GM23248 (cell line): ENCODE measurements around the gene SH3PXD2A. TPM values are rescaled to one million over a fixed set of nuclear protein-coding genes. Genes with fewer than 3 reads are reported as not detected.

Experiments used
- DNase-seq: peaks from one replicate; pipeline ENCODE4 v3.0.0-alpha.2; 2015
- H2AFZ ChIP-seq: fragments of 200-600 bp; sonication (generic); 2 replicates; pipeline ENCODE4 v1.6.1; 2016; ENCODE audit warnings: antibody characterized with exemption
- H3F3A ChIP-seq: fragments of 200-600 bp; sonication (generic); 2 replicates; pipeline ENCODE4 v1.6.1; 2016; ENCODE audit warnings: mild to moderate bottlenecking, antibody characterized with exemption, mixed run types; ENCODE audit not compliant: insufficient read depth
- H3K27ac ChIP-seq: fragments of 200-600 bp; sonication (generic); 2 replicates; pipeline ENCODE4 v1.5.1; 2016; ENCODE audit warnings: mild to moderate bottlenecking
- H3K27me3 ChIP-seq: fragments of 200-600 bp; sonication (generic); replicated peaks from 2 replicates; pipeline ENCODE4 v1.6.1; 2016; ENCODE audit warnings: mild to moderate bottlenecking; ENCODE audit not compliant: insufficient read depth
- H3K36me3 ChIP-seq: fragments of 200-600 bp; sonication (generic); 2 replicates; pipeline ENCODE4 v1.6.1; 2016; ENCODE audit warnings: low read depth, mild to moderate bottlenecking
- H3K4me1 ChIP-seq: fragments of 200-600 bp; sonication (generic); 2 replicates; pipeline ENCODE4 v1.6.1; 2016; ENCODE audit warnings: mild to moderate bottlenecking; ENCODE audit not compliant: insufficient read depth
- H3K4me2 ChIP-seq: fragments of 200-600 bp; sonication (generic); one replicate; pipeline ENCODE4 v1.6.1; 2016; ENCODE audit warnings: mild to moderate bottlenecking; ENCODE audit not compliant: unreplicated experiment
- H3K4me3 ChIP-seq: fragments of 200-600 bp; sonication (generic); 2 replicates; pipeline ENCODE4 v1.5.1; 2016; ENCODE audit warnings: mild to moderate bottlenecking
- H3K79me2 ChIP-seq: fragments of 200-600 bp; sonication (generic); 2 replicates; pipeline ENCODE4 v1.6.1; 2016; ENCODE audit warnings: mild to moderate bottlenecking; ENCODE audit not compliant: insufficient read depth
- H3K9ac ChIP-seq: fragments of 200-600 bp; sonication (generic); 2 replicates; pipeline ENCODE4 v1.6.1; 2016; ENCODE audit warnings: mild to moderate bottlenecking
- H3K9me2 ChIP-seq: fragments of 200-600 bp; sonication (generic); 2 replicates; pipeline ENCODE4 v1.6.1; 2016; ENCODE audit warnings: mixed run types, mild to moderate bottlenecking, moderate library complexity; ENCODE audit not compliant: insufficient read depth
- H3K9me3 ChIP-seq: fragments of 200-600 bp; sonication (generic); one replicate; pipeline ENCODE4 v1.6.1; 2017; ENCODE audit warnings: low read depth
- H4K20me1 ChIP-seq: fragments of 200-600 bp; sonication (generic); 2 replicates; pipeline ENCODE4 v1.6.0; 2016; ENCODE audit not compliant: insufficient read depth
- EZH2 ChIP-seq: fragments of 200-600 bp; sonication (generic); IDR thresholded peaks from 2 replicates; pipeline ENCODE4 v1.6.1; 2018; ENCODE audit warnings: antibody characterized with exemption, mild to moderate bottlenecking; ENCODE audit not compliant: insufficient read depth, poor library complexity, severe bottlenecking
- EZH2phosphoT487 ChIP-seq: fragments of 200-600 bp; sonication (generic); IDR thresholded peaks from 2 replicates; pipeline ENCODE4 v1.6.1; 2018; ENCODE audit warnings: antibody characterized with exemption, moderate library complexity, mild to moderate bottlenecking, low read depth; ENCODE audit not compliant: insufficient read depth
- WGBS, 2 experiments: methylation state at CpG; one replicate each; pipeline ENCODE4 v1.1.6; 2015 to 2017; ENCODE audit warnings: low lambda C conversion rate in 2 of 2, low coverage in 1 of 2; ENCODE audit errors: missing lambda C conversion rate in 2 of 2; 5-methylcytosine and 5-hydroxymethylcytosine counted together
- in situ Hi-C: fragments of 300-500 bp; cut with MboI; formaldehyde crosslinking; loops from 2 replicates; pipeline ENCODE4 v1.15.0; 2020
- polyA plus RNA-seq: library from polyadenylated mRNA; unstranded; fragments of >200 nt; fragmentation: Nextera tagmentation; extraction: Ambion mirVana; gene quantifications from 2 replicates; pipeline ENCODE4 v1.2.1, GENCODE V29; 2016
- total RNA-seq: library from RNA; depleted of rRNA; stranded (reverse); fragments of >200 nt; shearing (Covaris generic); gene quantifications from 2 replicates; pipeline ENCODE4 v1.2.3, GENCODE V29; 2014

The SH3PXD2A gene
- total and polyA plus RNA-seq, 2 experiments from 2014 or later = 34.0 to 58.0 TPM

GRCh38 chr10:103651333-103651732, 204.0 kb downstream of the SH3PXD2A start:
- TF ChIP-seq EZH2phosphoT487 (no peak), EZH2 (no peak)
- H3K36me3 ChIP-seq = peaks cover 18% of the 10 kb centered on the region
- no peaks in the 10 kb centered on the region for H3K27me3 ChIP-seq
- no peak for DNase-seq
- no peak overlapping the region for H2AFZ ChIP-seq
- peak overlapping the region; percentile 13; the same call in 1 of the 2 replicates for H3K27ac ChIP-seq
- 95 to 100% methylated on average over 1 of the region's 1 CpG for WGBS, 2 experiments
- H3K9me3 ChIP-seq = no peaks in the 10 kb centered on the region
- no peak overlapping the region for H3K4me3 ChIP-seq
- in situ Hi-C loops = no loop called here
- no peak overlapping the region for H3K9ac ChIP-seq
- no peak overlapping the region for H3K4me2 ChIP-seq
- H3K4me1 ChIP-seq = peaks cover 64% of the 10 kb centered on the region
- H3F3A ChIP-seq = peaks cover 69% of the 10 kb centered on the region
- no peaks in the 10 kb centered on the region for H3K9me2 ChIP-seq
- no peaks in the 10 kb centered on the region; the same call in 1 of the 2 replicates for H4K20me1 ChIP-seq
- peaks cover 100% of the 10 kb centered on the region for H3K79me2 ChIP-seq

DNA sequence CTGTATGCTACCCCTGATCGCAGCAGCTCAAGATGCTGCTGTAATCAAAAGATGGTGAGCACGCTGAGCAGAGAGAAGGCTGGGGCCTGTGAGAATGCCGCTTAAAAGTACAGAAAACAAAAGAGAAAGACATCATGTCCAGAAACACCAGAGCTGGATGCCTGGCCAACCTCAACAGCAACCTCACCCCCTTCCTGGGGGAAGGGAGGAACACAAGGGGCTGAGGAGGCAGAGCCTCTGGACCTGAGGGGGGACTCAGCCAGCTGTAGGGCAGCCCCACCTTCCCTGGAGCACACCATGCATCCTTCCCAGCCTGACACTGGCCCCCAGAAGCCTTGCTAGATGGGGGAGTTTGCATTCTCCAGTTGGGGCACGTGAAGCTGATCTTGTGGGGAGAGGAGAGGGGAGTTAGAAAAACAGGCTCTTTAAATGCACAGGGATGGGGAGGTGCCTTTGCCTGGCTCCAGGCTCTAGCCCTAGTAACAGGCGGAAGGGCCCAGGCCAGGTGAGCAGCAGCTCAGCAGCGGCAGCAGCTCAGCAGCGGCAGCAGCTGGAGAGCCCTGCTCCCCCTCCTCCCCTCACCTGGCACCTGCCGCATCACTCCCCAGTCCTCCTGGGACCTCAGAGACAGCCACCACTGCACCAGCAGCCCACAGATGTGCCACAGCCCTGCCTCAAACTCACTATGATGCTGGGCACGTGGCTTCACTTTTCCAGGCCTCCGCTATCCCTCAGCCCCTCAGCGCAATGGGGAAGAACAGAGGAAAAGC, 205.5 kb downstream of the SH3PXD2A start:
- Histone ChIP-seq H3K4me1 (peaks cover 77% of the 10 kb centered on the region), H3K4me2 (peak overlapping the region; percentile 37), H3K27ac (peak overlapping the region; percentile 78), H3K9ac (peak overlapping the region; percentile 56; the same call in 1 of the 2 replicates), H3K36me3 (0 out of 2 replicates have a peak, but pooled peaks cover 12% of the 10 kb centered on the region), H2AFZ (no peak overlapping the region), H3K27me3 (no peaks in the 10 kb centered on the region), H3K4me3 (no peak overlapping the region), H3K9me2 (no peaks in the 10 kb centered on the region), H3F3A (peaks cover 71% of the 10 kb centered on the region), H3K79me2 (peaks cover 95% of the 10 kb centered on the region), H4K20me1 (no peaks in the 10 kb centered on the region; the same call in 1 of the 2 replicates), H3K9me3 (no peaks in the 10 kb centered on the region)
- DNase-seq = no peak
- TF ChIP-seq EZH2 (no peak), EZH2phosphoT487 (no peak)
- WGBS, 2 experiments = 69 to 74% methylated on average over 11 of the region's 11 CpGs
- in situ Hi-C loops = no loop called here

DNA sequence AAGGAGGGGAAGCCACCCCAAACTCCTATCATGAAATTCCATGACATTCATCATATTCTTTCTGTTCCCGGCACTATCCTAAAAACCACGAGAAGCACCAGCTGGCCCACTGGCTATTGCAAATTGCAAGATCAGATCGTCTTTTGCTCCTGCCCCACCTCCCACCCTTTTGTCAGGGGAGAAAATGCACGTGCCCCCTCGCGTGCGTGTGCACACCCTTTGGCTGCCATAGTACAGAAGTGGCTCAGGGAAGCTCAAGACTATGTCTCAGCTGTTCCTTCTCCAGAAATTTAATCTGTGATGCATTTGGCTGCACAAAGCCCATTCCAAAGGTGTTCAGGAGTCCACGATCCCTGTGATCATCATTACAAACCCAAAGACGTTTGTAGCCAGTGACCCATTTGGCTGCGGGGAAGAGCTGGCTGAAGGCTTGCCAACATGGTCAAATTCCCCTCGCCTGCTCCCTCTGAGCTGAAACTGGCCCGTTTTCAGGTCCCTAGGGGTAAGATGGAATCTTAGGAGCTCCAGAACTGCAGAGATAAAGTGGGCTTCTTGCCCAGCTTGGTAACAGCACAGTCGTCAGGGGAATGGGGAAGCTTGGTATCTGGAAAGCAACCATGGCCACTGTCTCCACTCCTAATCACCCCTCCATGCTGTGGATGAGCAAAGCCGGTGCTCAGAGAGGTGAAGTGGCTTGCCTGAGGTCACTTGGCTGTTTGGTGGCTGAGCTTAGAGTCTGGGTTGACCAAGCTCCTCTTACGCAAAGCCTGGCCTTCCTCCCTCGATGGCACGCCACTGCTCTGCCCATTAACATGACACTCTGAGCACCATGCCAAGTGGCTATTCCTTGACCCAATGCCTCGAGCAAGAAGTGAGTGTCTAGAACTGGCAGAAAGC, 206.5 kb downstream of the SH3PXD2A start:
- Histone ChIP-seq H3K36me3 (0 out of 2 replicates have a peak, but pooled peaks cover 5% of the 10 kb centered on the region), H3K4me2 (peak overlapping the region; percentile 37), H3K27me3 (no peaks in the 10 kb centered on the region), H3K9me2 (no peaks in the 10 kb centered on the region), H3K4me1 (peaks cover 75% of the 10 kb centered on the region), H3F3A (peaks cover 80% of the 10 kb centered on the region), H4K20me1 (no peaks in the 10 kb centered on the region; the same call in 1 of the 2 replicates), H3K27ac (peak overlapping the region; percentile 78), H3K9me3 (no peaks in the 10 kb centered on the region), H3K79me2 (peaks cover 95% of the 10 kb centered on the region), H3K9ac (peak overlapping the region; percentile 56), H2AFZ (no peak overlapping the region), H3K4me3 (no peak overlapping the region)
- peak; percentile 81 for DNase-seq
- in situ Hi-C loops = no loop called here
- no peak for TF ChIP-seq EZH2
- TF ChIP-seq EZH2phosphoT487 = no peak
- 14 to 18% methylated on average over 18 of the region's 18 CpGs for whole genome bisulfite sequencing, 2 experiments

- peaks cover 95% of the 10 kb centered on the region for H3K79me2 ChIP-seq
- peaks cover 70% of the 10 kb centered on the region for H3K4me1 ChIP-seq
- H3K9me3 ChIP-seq = no peaks in the 10 kb centered on the region
- H3K4me2 ChIP-seq = peak overlapping the region; percentile 37
- H3K9me2 ChIP-seq = no peaks in the 10 kb centered on the region
- in situ Hi-C loops = no loop called here
- peaks cover 84% of the 10 kb centered on the region for H3F3A ChIP-seq
- no peak overlapping the region for H3K4me3 ChIP-seq
- H3K27ac ChIP-seq = peak overlapping the region; percentile 78
- TF ChIP-seq EZH2phosphoT487 = no peak
- TF ChIP-seq EZH2 = no peak
- H3K27me3 ChIP-seq = no peaks in the 10 kb centered on the region
- 45 to 49% methylated on average over 8 of the region's 8 CpGs for WGBS, 2 experiments
- DNase-seq = no peak
- H3K9ac ChIP-seq = peak overlapping the region; percentile 56
- H2AFZ ChIP-seq = no peak overlapping the region
- H4K20me1 ChIP-seq = no peaks in the 10 kb centered on the region; the same call in 1 of the 2 replicates
- H3K36me3 ChIP-seq = peaks cover 8% of the 10 kb centered on the region
Observed at GRCh38 chr10:103648251-103648635, 207.1 kb downstream of the SH3PXD2A start.
